Measurements from ENCODE around the gene PGRMC2.

Gene PGRMC2

GRCh38 chr4:128241425-128241913, 46.1 kb downstream of the PGRMC2 start:
- DNase-seq (ENCODE audit: low spot score): no peak
- Mint-ChIP-seq H3K27me3 (ENCODE audit: low read depth) (no peaks in the 10 kb centered on the region), H3K4me3 (no peak overlapping the region), H3K4me1 (ENCODE audit: low read depth) (no peaks in the 10 kb centered on the region), H3K36me3 (ENCODE audit: low read depth) (no peaks in the 10 kb centered on the region), H3K9me3 (peaks cover 5% of the 10 kb centered on the region), H3K27ac (no peak overlapping the region)

GRCh38 chr4:128241019-128241418, 46.6 kb downstream of the PGRMC2 start:
- H3K4me3 Mint-ChIP-seq: no peak overlapping the region
- no peaks in the 10 kb centered on the region for H3K27me3 Mint-ChIP-seq (ENCODE audit: low read depth)
- no peaks in the 10 kb centered on the region for H3K4me1 Mint-ChIP-seq (ENCODE audit: low read depth)
- H3K36me3 Mint-ChIP-seq (ENCODE audit: low read depth): no peaks in the 10 kb centered on the region
- no peak for DNase-seq (ENCODE audit: low spot score)
- no peak overlapping the region for H3K27ac Mint-ChIP-seq
- peaks cover under 1% of the 10 kb centered on the region for H3K9me3 Mint-ChIP-seq

- H3K4me3 Mint-ChIP-seq: no peak overlapping the region
- H3K27ac Mint-ChIP-seq: no peak overlapping the region
- no peaks in the 10 kb centered on the region for H3K4me1 Mint-ChIP-seq (ENCODE audit: low read depth)
- H3K27me3 Mint-ChIP-seq (ENCODE audit: low read depth): no peaks in the 10 kb centered on the region
- no peak for DNase-seq (ENCODE audit: low spot score)
- no peaks in the 10 kb centered on the region for H3K9me3 Mint-ChIP-seq
- H3K36me3 Mint-ChIP-seq (ENCODE audit: low read depth): no peaks in the 10 kb centered on the region
These were observed 52.8 kb downstream of the PGRMC2 start for GRCh38 chr4:128234836-128235235.

- no peak overlapping the region for H3K4me3 Mint-ChIP-seq
- H3K27ac Mint-ChIP-seq: no peak overlapping the region
- H3K27me3 Mint-ChIP-seq (ENCODE audit: low read depth): no peaks in the 10 kb centered on the region
- DNase-seq (ENCODE audit: low spot score): no peak
- no peaks in the 10 kb centered on the region for H3K9me3 Mint-ChIP-seq
- no peaks in the 10 kb centered on the region for H3K4me1 Mint-ChIP-seq (ENCODE audit: low read depth)
- H3K36me3 Mint-ChIP-seq (ENCODE audit: low read depth): no peaks in the 10 kb centered on the region
These were observed 54.9 kb downstream of the PGRMC2 start for GRCh38 chr4:128232719-128233118.

GRCh38 chr4:128228845-128229795, 58.5 kb downstream of the PGRMC2 start:
- Mint-ChIP-seq H3K27ac (no peak overlapping the region), H3K9me3 (no peaks in the 10 kb centered on the region), H3K4me1 (ENCODE audit: low read depth) (no peaks in the 10 kb centered on the region), H3K27me3 (ENCODE audit: low read depth) (peaks cover 2% of the 10 kb centered on the region), H3K4me3 (no peak overlapping the region), H3K36me3 (ENCODE audit: low read depth) (no peaks in the 10 kb centered on the region)
- DNase-seq (ENCODE audit: low spot score): no peak

- Mint-ChIP-seq H3K9me3 (no peaks in the 10 kb centered on the region), H3K27me3 (ENCODE audit: low read depth) (peaks cover 2% of the 10 kb centered on the region), H3K36me3 (ENCODE audit: low read depth) (no peaks in the 10 kb centered on the region), H3K4me3 (no peak overlapping the region), H3K4me1 (ENCODE audit: low read depth) (no peaks in the 10 kb centered on the region), H3K27ac (no peak overlapping the region)
- DNase-seq (ENCODE audit: low spot score): no peak
These were observed 59.5 kb downstream of the PGRMC2 start for GRCh38 chr4:128227991-128228571.

- no peak overlapping the region for H3K27ac Mint-ChIP-seq
- no peaks in the 10 kb centered on the region for H3K9me3 Mint-ChIP-seq
- H3K4me3 Mint-ChIP-seq: no peak overlapping the region
- peaks cover under 1% of the 10 kb centered on the region for H3K4me1 Mint-ChIP-seq (ENCODE audit: low read depth)
- DNase-seq (ENCODE audit: low spot score): no peak
- H3K27me3 Mint-ChIP-seq (ENCODE audit: low read depth): peaks cover 2% of the 10 kb centered on the region
- H3K36me3 Mint-ChIP-seq (ENCODE audit: low read depth): no peaks in the 10 kb centered on the region
These were observed 62.5 kb downstream of the PGRMC2 start for GRCh38 chr4:128225148-128225547.

- H3K4me3 Mint-ChIP-seq: no peak overlapping the region
- no peak for DNase-seq (ENCODE audit: low spot score)
- H3K27me3 Mint-ChIP-seq (ENCODE audit: low read depth): peaks cover 2% of the 10 kb centered on the region
- peaks cover 2% of the 10 kb centered on the region for H3K4me1 Mint-ChIP-seq (ENCODE audit: low read depth)
- no peak overlapping the region for H3K27ac Mint-ChIP-seq
- H3K36me3 Mint-ChIP-seq (ENCODE audit: low read depth): no peaks in the 10 kb centered on the region
- no peaks in the 10 kb centered on the region for H3K9me3 Mint-ChIP-seq
These were observed 66.0 kb downstream of the PGRMC2 start for GRCh38 chr4:128221586-128221985.

GRCh38 chr4:128220286-128221235, 67.1 kb downstream of the PGRMC2 start:
- Mint-ChIP-seq H3K4me1 (ENCODE audit: low read depth) (peaks cover 2% of the 10 kb centered on the region), H3K4me3 (no peak overlapping the region), H3K9me3 (no peaks in the 10 kb centered on the region), H3K27ac (no peak overlapping the region), H3K27me3 (ENCODE audit: low read depth) (no peaks in the 10 kb centered on the region), H3K36me3 (ENCODE audit: low read depth) (no peaks in the 10 kb centered on the region)
- no peak for DNase-seq (ENCODE audit: low spot score)

Measured in T-helper 2 cell treated with Interferon-gamma antibody and Interleukin-4, amounts not matched to agents 5 μg/mL and 100 μg/mL, for 36 hours (primary cell).